GM12878 (cell line): ENCODE measurements around the gene PPIG. TPM values are rescaled to one million over a fixed set of nuclear protein-coding genes. Genes with fewer than 3 reads are reported as not detected.
"Not testable (repeated sequence)": the region's sequence is repeated elsewhere in the genome, so short reads cannot be mapped to it uniquely, and the experiment has no call there.

Experiments
- ATAC-seq: fragments of 200-7000 bp; cut with Tn5 transposase; 3 replicates; pipeline ENCODE4 v1.9.1; 2020; ENCODE audit warnings: mild to moderate bottlenecking, moderate library complexity
- BruUV-seq: library from RNA; stranded (reverse); fragments of 400-500 nt; replicated peaks from 2 replicates; lab custom pipeline; 2021; lab: Mats Ljungman, UMichigan
- CTCF ChIA-PET: fragments of 300-600 bp; sonication (Branson Sonifier 250); formaldehyde crosslinking; extraction: SDS; loops from one replicate; lab custom pipeline; 2021; ENCODE audit warnings: inconsistent platforms; lab: Yijun Ruan, JAX
- POLR2A ChIA-PET: fragments of 350-600 bp; formaldehyde crosslinking; extraction: SDS; loops from one replicate; lab custom pipeline; 2021; ENCODE audit warnings: inconsistent platforms; lab: Charles Lee
- RAD21 ChIA-PET: fragments of 300-600 bp; sonication (Branson Sonifier 250); formaldehyde crosslinking; loops from one replicate; lab custom pipeline; 2023; ENCODE audit warnings: antibody characterized with exemption; ENCODE audit not compliant: unreplicated experiment; lab: Charles Lee
- SMC1A ChIA-PET: fragments of 300-600 bp; sonication (Branson Sonifier 250); formaldehyde crosslinking; loops from one replicate; lab custom pipeline; 2023; ENCODE audit not compliant: unreplicated experiment, uncharacterized antibody; lab: Charles Lee
- DNase-seq: peaks from one replicate; pipeline ENCODE4 v3.0.0-alpha.2; 2011; ENCODE audit warnings: low read depth, low spot score
- FAIRE-seq: peaks from 3 replicates; lab custom pipeline; 2011; peaks lifted over from hg19 to GRCh38; lab: Jason Lieb, UNC
- H2AFZ ChIP-seq: 2 replicates; pipeline ENCODE4 v1.6.0; 2011; ENCODE audit warnings: low read depth, low read length, control low read depth; ENCODE audit not compliant: control insufficient read depth
- H3K27ac ChIP-seq: 2 replicates; pipeline ENCODE4 v1.5.1; 2011; ENCODE audit warnings: control low read depth; ENCODE audit not compliant: control insufficient read depth, insufficient read depth
- H3K27me3 ChIP-seq, 2 experiments: replicated peaks in 1 of 2; 2 replicates each; pipeline versions ENCODE4 v1.6.0 to v1.6.1; 2011; ENCODE audit warnings: low read length in 1 of 2; ENCODE audit not compliant: control insufficient read depth in 2 of 2, insufficient read depth in 2 of 2
- H3K36me3 ChIP-seq, 2 experiments: 2 replicates each; pipeline ENCODE4 v1.5.1; 2011; ENCODE audit warnings: low read length in 1 of 2; ENCODE audit not compliant: control insufficient read depth in 2 of 2, insufficient read depth in 2 of 2
- H3K4me1 ChIP-seq: 2 replicates; pipeline ENCODE4 v1.6.1; 2011; ENCODE audit warnings: mild to moderate bottlenecking, low read length, moderate library complexity, mixed read lengths; ENCODE audit not compliant: control insufficient read depth, insufficient read depth
- H3K4me2 ChIP-seq: 2 replicates; pipeline ENCODE4 v1.6.0; 2011; ENCODE audit warnings: control low read depth; ENCODE audit not compliant: control insufficient read depth, insufficient read depth
- H3K4me3 ChIP-seq: fragments of 200-600 bp; sonication (generic); 2 replicates; pipeline ENCODE4 v1.5.1; 2016
- H3K79me2 ChIP-seq: 2 replicates; pipeline ENCODE4 v1.6.0; 2011; ENCODE audit warnings: low read length; ENCODE audit not compliant: control insufficient read depth, insufficient read depth
- H3K9ac ChIP-seq: 2 replicates; pipeline ENCODE4 v1.8.0; 2011; ENCODE audit warnings: low read length, control low read depth, mixed read lengths; ENCODE audit not compliant: control insufficient read depth, insufficient read depth
- H3K9me3 ChIP-seq: replicated peaks from 3 replicates; pipeline ENCODE4 v1.5.1; 2011; ENCODE audit warnings: mild to moderate bottlenecking, low read length; ENCODE audit not compliant: control insufficient read depth, insufficient read depth
- H4K20me1 ChIP-seq: 2 replicates; pipeline ENCODE4 v1.6.0; 2011; ENCODE audit not compliant: control insufficient read depth, insufficient read depth
- MXI1 ChIP-seq: fragments of 150-350 bp; IDR thresholded peaks from 2 replicates; pipeline ENCODE4 v1.6.1; 2011; ENCODE audit warnings: low read depth, mild to moderate bottlenecking, inconsistent platforms, low read length, improper control_type of control experiment
- RB1 ChIP-seq: fragments of 450-650 bp; formaldehyde crosslinking; IDR thresholded peaks from 2 replicates; pipeline ENCODE4 v1.6.1; 2017; ENCODE audit warnings: mild to moderate bottlenecking, borderline replicate concordance
- ZNF687 ChIP-seq: fragments of 450-650 bp; IDR thresholded peaks from 2 replicates; pipeline ENCODE4 v1.6.1; 2017; ENCODE audit warnings: mild to moderate bottlenecking, moderate library complexity
- WGBS: methylation state at CpG from one replicate; pipeline ENCODE4 v1.1.6; 2016; ENCODE audit warnings: low lambda C conversion rate; ENCODE audit not compliant: insufficient replicate concordance, insufficient coverage; ENCODE audit errors: missing lambda C conversion rate; 5-methylcytosine and 5-hydroxymethylcytosine counted together
- in situ Hi-C: fragments of 300-500 bp; cut with MboI; formaldehyde crosslinking; loops from 9 replicates; pipeline ENCODE4 v1.14.3; 2018; ENCODE audit warnings: mixed read lengths
- intact Hi-C: fragments of 100-400 bp; cut with micrococcal nuclease; formaldehyde crosslinking; loops from one replicate; pipeline ENCODE4 v1.14.2; 2022; ENCODE audit not compliant: unreplicated experiment
- polyA plus RNA-seq, 11 experiments: library from polyadenylated mRNA; depleted of rRNA in 4 of 11; unstranded in 6 of 11; stranded (reverse) in 5 of 11; fragments of >200 nt; fragmentation: Nextera tagmentation in 4 of 11; fragmentation: Illumina TruSeq in 1 of 11; extraction: Ambion mirVana in 4 of 11; extraction: Trizol in 1 of 11; gene quantifications; 1 replicate in 1 of 11; 2 replicates in 10 of 11; pipeline versions ENCODE4 v1.2.1 to v1.2.3, GENCODE V29; 2011 to 2016; ENCODE audit warnings: inconsistent platforms in 2 of 11, missing spikeins in 2 of 11, low read depth in 1 of 11
- total RNA-seq, 4 experiments: library from RNA; depleted of rRNA in 3 of 4; stranded (reverse); fragments of >200 nt in 3 of 4; fragmentation: Illumina TruSeq in 1 of 4; extraction: Trizol in 1 of 4; gene quantifications; 2 replicates each; pipeline versions ENCODE4 v1.2.1 to v1.2.3, GENCODE V29; 2013 to 2021
- TF ChIP-seq, protein P1 (sequence below): IDR thresholded peaks from 2 replicates; pipeline ENCODE4 v1.6.1; 2012; ENCODE audit warnings: low read length, inconsistent platforms
- TF ChIP-seq, protein P2 (sequence below): fragments of 450-650 bp; IDR thresholded peaks from 2 replicates; pipeline ENCODE4 v1.6.1; 2016; ENCODE audit warnings: mild to moderate bottlenecking, moderate library complexity, borderline replicate concordance

The PPIG gene
- total and polyA plus RNA-seq, 10 of the 15 experiments (the other 5 are each of a cell fraction or from before 2014, with no cell fraction given): 22.3 to 147 (median 95.2) TPM

- RAD21 ChIA-PET: interaction anchor here (0.9 kb wide), 1 partner anchor 17 kb away, joined by 4 read pairs; no protein-coding TSS in a partner anchor
- peaks cover 5% of the 10 kb centered on the region; the same call in 2 of the 3 replicates for H3K9me3 ChIP-seq
- H3K4me2 ChIP-seq: no peak overlapping the region
- SMC1A ChIA-PET: interaction anchor here (0.6 to 1.8 kb wide), 3 partner anchors 10 to 17 kb away, joined by 3 to 7 read pairs (median 3); no protein-coding TSS in a partner anchor
- no peak overlapping the region for H3K27ac ChIP-seq
- H3K36me3 ChIP-seq: peaks cover 4 to 42% of the 10 kb centered on the region in 2 experiments
- no peak overlapping the region for H2AFZ ChIP-seq
- H3K79me2 ChIP-seq: no peaks in the 10 kb centered on the region; the same call in 1 of the 2 replicates
- no peak for ATAC-seq
- no peaks in the 10 kb centered on the region for H3K4me1 ChIP-seq
- FAIRE-seq: no peak
- H3K9ac ChIP-seq: no peak overlapping the region
- POLR2A ChIA-PET: interaction anchor here (0.5 kb wide), 1 partner anchor 17 kb away, joined by 3 read pairs; no protein-coding TSS in a partner anchor
- no TSS peak for BruUV-seq
- CTCF ChIA-PET: interaction anchor here (1.3 kb wide), 1 partner anchor 11 kb away, joined by 5 read pairs; no protein-coding TSS in a partner anchor
- in situ Hi-C loops: no loop called here
- H4K20me1 ChIP-seq: no peaks in the 10 kb centered on the region
- 96% methylated on average over 2 of the region's 2 CpGs for WGBS
- no peak for DNase-seq
- TF ChIP-seq MXI1 (no peak), RB1 (no peak), ZNF687 (no peak)
- TF ChIP-seq, protein P1, sequence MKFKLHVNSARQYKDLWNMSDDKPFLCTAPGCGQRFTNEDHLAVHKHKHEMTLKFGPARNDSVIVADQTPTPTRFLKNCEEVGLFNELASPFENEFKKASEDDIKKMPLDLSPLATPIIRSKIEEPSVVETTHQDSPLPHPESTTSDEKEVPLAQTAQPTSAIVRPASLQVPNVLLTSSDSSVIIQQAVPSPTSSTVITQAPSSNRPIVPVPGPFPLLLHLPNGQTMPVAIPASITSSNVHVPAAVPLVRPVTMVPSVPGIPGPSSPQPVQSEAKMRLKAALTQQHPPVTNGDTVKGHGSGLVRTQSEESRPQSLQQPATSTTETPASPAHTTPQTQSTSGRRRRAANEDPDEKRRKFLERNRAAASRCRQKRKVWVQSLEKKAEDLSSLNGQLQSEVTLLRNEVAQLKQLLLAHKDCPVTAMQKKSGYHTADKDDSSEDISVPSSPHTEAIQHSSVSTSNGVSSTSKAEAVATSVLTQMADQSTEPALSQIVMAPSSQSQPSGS: no peak
- TF ChIP-seq, protein P2, sequence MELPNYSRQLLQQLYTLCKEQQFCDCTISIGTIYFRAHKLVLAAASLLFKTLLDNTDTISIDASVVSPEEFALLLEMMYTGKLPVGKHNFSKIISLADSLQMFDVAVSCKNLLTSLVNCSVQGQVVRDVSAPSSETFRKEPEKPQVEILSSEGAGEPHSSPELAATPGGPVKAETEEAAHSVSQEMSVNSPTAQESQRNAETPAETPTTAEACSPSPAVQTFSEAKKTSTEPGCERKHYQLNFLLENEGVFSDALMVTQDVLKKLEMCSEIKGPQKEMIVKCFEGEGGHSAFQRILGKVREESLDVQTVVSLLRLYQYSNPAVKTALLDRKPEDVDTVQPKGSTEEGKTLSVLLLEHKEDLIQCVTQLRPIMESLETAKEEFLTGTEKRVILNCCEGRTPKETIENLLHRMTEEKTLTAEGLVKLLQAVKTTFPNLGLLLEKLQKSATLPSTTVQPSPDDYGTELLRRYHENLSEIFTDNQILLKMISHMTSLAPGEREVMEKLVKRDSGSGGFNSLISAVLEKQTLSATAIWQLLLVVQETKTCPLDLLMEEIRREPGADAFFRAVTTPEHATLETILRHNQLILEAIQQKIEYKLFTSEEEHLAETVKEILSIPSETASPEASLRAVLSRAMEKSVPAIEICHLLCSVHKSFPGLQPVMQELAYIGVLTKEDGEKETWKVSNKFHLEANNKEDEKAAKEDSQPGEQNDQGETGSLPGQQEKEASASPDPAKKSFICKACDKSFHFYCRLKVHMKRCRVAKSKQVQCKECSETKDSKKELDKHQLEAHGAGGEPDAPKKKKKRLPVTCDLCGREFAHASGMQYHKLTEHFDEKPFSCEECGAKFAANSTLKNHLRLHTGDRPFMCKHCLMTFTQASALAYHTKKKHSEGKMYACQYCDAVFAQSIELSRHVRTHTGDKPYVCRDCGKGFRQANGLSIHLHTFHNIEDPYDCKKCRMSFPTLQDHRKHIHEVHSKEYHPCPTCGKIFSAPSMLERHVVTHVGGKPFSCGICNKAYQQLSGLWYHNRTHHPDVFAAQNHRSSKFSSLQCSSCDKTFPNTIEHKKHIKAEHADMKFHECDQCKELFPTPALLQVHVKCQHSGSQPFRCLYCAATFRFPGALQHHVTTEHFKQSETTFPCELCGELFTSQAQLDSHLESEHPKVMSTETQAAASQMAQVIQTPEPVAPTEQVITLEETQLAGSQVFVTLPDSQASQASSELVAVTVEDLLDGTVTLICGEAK: no peak
- no peaks in the 10 kb centered on the region for H3K27me3 ChIP-seq
- intact Hi-C loops: no loop called here
- no peak overlapping the region for H3K4me3 ChIP-seq
Measured at GRCh38 chr2:169613876-169614275, 29.7 kb downstream of the PPIG start.

DNA sequence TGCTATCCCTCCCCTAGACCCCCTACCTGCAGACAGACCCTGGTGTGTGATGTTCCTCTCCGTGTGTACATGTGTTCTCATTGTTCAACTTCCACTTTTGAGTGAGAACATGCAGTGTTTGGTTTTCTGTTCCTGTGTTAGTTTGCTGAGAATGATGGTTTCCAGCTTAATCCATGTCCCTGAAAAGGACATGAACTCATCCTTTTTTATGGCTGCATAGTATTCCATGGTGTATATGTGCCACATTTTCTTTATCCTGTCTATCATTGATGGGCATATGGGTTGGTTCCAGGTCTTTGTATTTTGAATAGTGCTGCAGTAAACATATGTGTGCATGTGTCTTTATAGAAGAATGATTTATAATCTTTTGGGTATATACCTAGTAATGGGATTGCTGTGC, 31.8 kb downstream of the PPIG start:
- RAD21 ChIA-PET, H3K4me3 ChIP-seq, H3K4me1 ChIP-seq, in situ Hi-C loops, H4K20me1 ChIP-seq, H3K4me2 ChIP-seq, ATAC-seq, H3K27me3 ChIP-seq, H3K9me3 ChIP-seq, H3K79me2 ChIP-seq, H2AFZ ChIP-seq, SMC1A ChIA-PET, CTCF ChIA-PET, DNase-seq, POLR2A ChIA-PET, BruUV-seq, intact Hi-C loops, H3K9ac ChIP-seq, FAIRE-seq, H3K27ac ChIP-seq: not testable (repeated sequence)
- H3K36me3 ChIP-seq: peaks cover 2 to 37% of the 10 kb centered on the region in 2 experiments
- WGBS: 100% methylated on average over 1 of the region's 1 CpG
